Suprapubic skin (tissue), 4 donors: ENCODE measurements around the gene FGF1. TPM values are rescaled to one million over a fixed set of nuclear protein-coding genes. Genes with fewer than 3 reads are reported as not detected.

Source experiments
- DNase-seq, 2 donors: peaks; one replicate each; pipeline ENCODE4 v3.0.0-alpha.2; 2019; ENCODE audit warnings: low spot score in 2 of 2
- H3K27ac ChIP-seq: fragments of 200-600 bp; sonication (generic); one replicate; pipeline ENCODE4 v1.5.1; 2019
- H3K27me3 ChIP-seq: fragments of 200-600 bp; sonication (generic); one replicate; pipeline ENCODE4 v1.5.1; 2019
- H3K36me3 ChIP-seq: fragments of 200-600 bp; sonication (generic); one replicate; pipeline ENCODE4 v1.5.1; 2019
- H3K4me1 ChIP-seq: fragments of 200-600 bp; sonication (generic); one replicate; pipeline ENCODE4 v1.5.1; 2019
- H3K4me3 ChIP-seq: fragments of 200-600 bp; sonication (generic); one replicate; pipeline ENCODE4 v1.5.1; 2019; ENCODE audit warnings: mild to moderate bottlenecking
- H3K9me3 ChIP-seq: fragments of 200-600 bp; sonication (generic); one replicate; pipeline ENCODE4 v1.5.1; 2019
- CTCF ChIP-seq, 2 donors: fragments of 200-600 bp in 1 of 2; fragments of 450-650 bp in 1 of 2; sonication (generic) in 1 of 2; IDR thresholded peaks; one replicate each; pipeline ENCODE4 v1.5.1; 2016 to 2019; ENCODE audit warnings: antibody characterized with exemption in 2 of 2, mild to moderate bottlenecking in 1 of 2, moderate library complexity in 1 of 2
- EP300 ChIP-seq: sonication (generic); formaldehyde crosslinking; IDR thresholded peaks from one replicate; pipeline ENCODE4 v1.6.1; 2017; ENCODE audit warnings: antibody characterized with exemption
- POLR2A ChIP-seq, 2 donors: fragments of 450-650 bp; IDR thresholded peaks; one replicate each; pipeline ENCODE4 v1.6.1; 2017; ENCODE audit warnings: antibody characterized with exemption in 2 of 2, mild to moderate bottlenecking in 2 of 2, moderate library complexity in 2 of 2
- POLR2AphosphoS5 ChIP-seq, 3 donors: sonication (generic); formaldehyde crosslinking; IDR thresholded peaks; one replicate each; pipeline ENCODE4 v1.6.1; 2017; ENCODE audit warnings: antibody characterized with exemption in 3 of 3
- WGBS: methylation state at CpG from one replicate; pipeline ENCODE4 v1.1.5; 2018; 5-methylcytosine and 5-hydroxymethylcytosine counted together
- total RNA-seq, 4 donors: library from RNA; depleted of rRNA; stranded (reverse); fragments of >200 nt; gene quantifications; one replicate each; pipeline ENCODE4 v1.1.0, GENCODE V29; 2016

Gene FGF1
- total RNA-seq, 4 donors from 2014 or later = 0.48 to 2.5 (median 1.9) TPM

DNA sequence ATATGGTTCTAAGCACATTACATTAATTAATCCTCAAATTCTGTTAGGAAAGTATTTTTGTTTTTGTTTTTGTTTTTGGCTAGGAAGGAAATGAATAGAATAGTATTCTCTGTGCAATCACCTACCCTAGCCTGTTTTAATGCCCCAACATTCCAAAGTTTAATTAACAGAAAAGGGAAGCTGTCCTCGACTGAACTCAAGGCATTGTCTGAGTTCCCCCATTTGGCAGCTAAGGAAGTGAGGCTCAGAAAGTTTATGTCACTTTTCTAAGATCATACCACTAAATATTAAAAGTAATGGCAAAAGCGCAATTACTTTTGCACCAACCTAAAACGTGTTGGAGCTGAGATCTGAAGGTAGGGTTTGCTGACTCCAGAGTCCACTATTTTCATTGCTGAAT lies 59.8 kb downstream of the FGF1 start:
- no peaks in the 10 kb centered on the region for H3K36me3 ChIP-seq
- no peak overlapping the region for H3K4me3 ChIP-seq
- no peak overlapping the region for H3K27ac ChIP-seq
- no peak for DNase-seq
- no peaks in the 10 kb centered on the region for H3K4me1 ChIP-seq
- no peaks in the 10 kb centered on the region for H3K9me3 ChIP-seq
- 45% methylated on average over 3 of the region's 3 CpGs for WGBS
- TF ChIP-seq CTCF (IDR thresholded peaks at IDR 0.05) = no peak
- TF ChIP-seq POLR2A (IDR thresholded peaks at IDR 0.05) = no peak
- TF ChIP-seq POLR2AphosphoS5 (IDR thresholded peaks at IDR 0.05) = no peak
- TF ChIP-seq EP300 = no peak
- no peaks in the 10 kb centered on the region for H3K27me3 ChIP-seq

- H3K9me3 ChIP-seq = no peaks in the 10 kb centered on the region
- no peak overlapping the region for H3K27ac ChIP-seq
- H3K27me3 ChIP-seq = no peaks in the 10 kb centered on the region
- no peaks in the 10 kb centered on the region for H3K4me1 ChIP-seq
- no peak for DNase-seq
- H3K36me3 ChIP-seq = no peaks in the 10 kb centered on the region
- H3K4me3 ChIP-seq = no peak overlapping the region
- 83% methylated on average over 3 of the region's 3 CpGs for WGBS
- TF ChIP-seq POLR2AphosphoS5 (IDR thresholded peaks at IDR 0.05) = no peak
- TF ChIP-seq POLR2A (IDR thresholded peaks at IDR 0.05) = no peak
- no peak for TF ChIP-seq CTCF (IDR thresholded peaks at IDR 0.05)
- TF ChIP-seq EP300 = no peak
Measured at GRCh38 chr5:142621227-142621626, 64.7 kb downstream of the FGF1 start.

DNA sequence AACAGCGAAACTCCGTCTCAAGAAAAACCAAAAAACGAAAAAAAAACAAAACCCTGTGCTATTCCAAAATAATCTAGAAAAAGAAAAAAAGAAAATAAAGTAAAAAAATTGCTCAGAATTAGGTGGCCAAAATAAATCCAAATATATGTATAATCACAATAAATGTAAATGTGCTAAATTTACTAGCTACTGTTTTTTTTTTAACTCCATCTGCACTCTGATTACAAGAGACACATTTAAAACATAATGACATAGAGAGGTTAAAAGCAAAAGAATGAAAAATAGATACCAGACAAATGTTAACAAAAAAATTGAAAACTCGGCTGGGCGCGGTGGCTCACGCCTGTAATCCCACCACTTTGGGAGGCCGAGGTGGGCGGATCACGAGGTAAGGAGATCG lies 66.1 kb downstream of the FGF1 start:
- WGBS = 89% methylated on average over 11 of the region's 11 CpGs
- no peak for DNase-seq
- H3K4me1 ChIP-seq = no peaks in the 10 kb centered on the region
- H3K36me3 ChIP-seq = no peaks in the 10 kb centered on the region
- no peaks in the 10 kb centered on the region for H3K9me3 ChIP-seq
- no peak for TF ChIP-seq EP300
- no peak for TF ChIP-seq POLR2A (IDR thresholded peaks at IDR 0.05)
- TF ChIP-seq POLR2AphosphoS5 (IDR thresholded peaks at IDR 0.05) = no peak
- no peak for TF ChIP-seq CTCF (IDR thresholded peaks at IDR 0.05)
- H3K4me3 ChIP-seq = no peak overlapping the region
- no peaks in the 10 kb centered on the region for H3K27me3 ChIP-seq
- no peak overlapping the region for H3K27ac ChIP-seq

- DNase-seq = no peak
- 75% methylated on average over 6 of the region's 6 CpGs for WGBS
Measured at GRCh38 chr5:142618130-142618523, 67.8 kb downstream of the FGF1 start.

DNA sequence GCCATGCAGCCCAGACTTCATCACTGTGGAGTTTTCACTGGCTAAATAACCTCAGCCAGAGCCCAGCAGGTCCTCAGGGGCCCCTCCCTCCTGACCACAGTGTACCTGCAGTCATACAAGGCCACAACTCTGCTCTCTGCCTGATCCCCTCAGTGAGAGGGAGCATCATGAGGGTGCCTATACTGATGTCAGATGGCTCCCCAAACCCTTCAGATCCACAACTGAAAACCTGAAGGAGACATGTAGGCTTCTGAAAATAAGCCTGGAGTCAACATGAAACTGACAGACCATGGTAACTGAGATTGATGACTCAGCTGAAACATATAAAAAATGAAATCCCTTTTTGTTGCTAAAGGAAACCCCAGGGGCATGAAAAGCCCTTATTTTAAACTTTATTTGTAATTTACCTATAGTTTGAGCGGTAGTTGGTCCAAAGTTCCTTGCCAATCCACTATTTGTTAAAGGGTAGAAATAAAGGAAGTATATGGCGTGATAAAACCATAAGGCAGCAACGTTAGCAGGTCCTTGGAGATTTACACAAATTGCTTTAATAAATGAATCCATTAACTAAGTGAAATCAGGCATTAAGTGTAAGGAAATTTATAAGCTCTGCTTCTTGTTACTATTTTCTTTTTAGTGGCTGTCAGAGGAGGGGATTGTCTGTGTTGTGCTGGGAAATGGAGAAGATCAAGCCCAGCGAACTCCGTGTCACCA lies 68.3 kb downstream of the FGF1 start:
- H3K4me3 ChIP-seq = no peak overlapping the region

More at GRCh38 chr5:142618130-142618523, 67.8 kb downstream of the FGF1 start:
- Histone ChIP-seq H3K27ac (no peak overlapping the region), H3K9me3 (no peaks in the 10 kb centered on the region), H3K27me3 (no peaks in the 10 kb centered on the region), H3K36me3 (no peaks in the 10 kb centered on the region), H3K4me1 (no peaks in the 10 kb centered on the region), H3K4me3 (no peak overlapping the region)
- TF ChIP-seq POLR2A (IDR thresholded peaks at IDR 0.05) (no peak), CTCF (IDR thresholded peaks at IDR 0.05) (no peak), POLR2AphosphoS5 (IDR thresholded peaks at IDR 0.05) (no peak), EP300 (no peak)

More for the DNA sequence above, 68.3 kb downstream of the FGF1 start:
- TF ChIP-seq CTCF (IDR thresholded peaks at IDR 0.05) = no peak
- Histone ChIP-seq H3K9me3 (no peaks in the 10 kb centered on the region), H3K27ac (no peak overlapping the region), H3K36me3 (no peaks in the 10 kb centered on the region), H3K4me1 (no peaks in the 10 kb centered on the region), H3K27me3 (no peaks in the 10 kb centered on the region)
- no peak for DNase-seq
- 85% methylated on average over 5 of the region's 5 CpGs for WGBS
